ENCODE measurements around the gene VARS1. TPM values are rescaled to one million over a fixed set of nuclear protein-coding genes. Genes with fewer than 3 reads are reported as not detected.

VARS1 gene
- total RNA-seq, 6 donors from 2014 or later: 21.2 to 67.8 (median 39.7) TPM

- H3K9me3 ChIP-seq: no peaks in the 10 kb centered on the region
- 97 to 100% methylated on average over 2 of the region's 2 CpGs for WGBS, 2 donors
- H3K4me1 ChIP-seq: peaks cover 0 to 5% (median 1%) of the 10 kb centered on the region in 4 donors
- no peak overlapping the region for H3K4me3 ChIP-seq
- H3K27ac ChIP-seq: no peak overlapping the region
- no peaks in the 10 kb centered on the region for H3K27me3 ChIP-seq
- no peak for TF ChIP-seq EP300 (IDR thresholded peaks at IDR 0.05)
- no peak for TF ChIP-seq POLR2A (IDR thresholded peaks at IDR 0.05)
- TF ChIP-seq POLR2AphosphoS5 (IDR thresholded peaks at IDR 0.05): no peak
- TF ChIP-seq CTCF (IDR thresholded peaks at IDR 0.05): no peak
- no peaks in the 10 kb centered on the region for H3K36me3 ChIP-seq
- ATAC-seq (ENCODE audit: low FRiP score in 2 of 2): no peak
- no peak for DNase-seq
Observed at GRCh38 chr6:31758281-31758680, 37.3 kb downstream of the VARS1 start.

DNA sequence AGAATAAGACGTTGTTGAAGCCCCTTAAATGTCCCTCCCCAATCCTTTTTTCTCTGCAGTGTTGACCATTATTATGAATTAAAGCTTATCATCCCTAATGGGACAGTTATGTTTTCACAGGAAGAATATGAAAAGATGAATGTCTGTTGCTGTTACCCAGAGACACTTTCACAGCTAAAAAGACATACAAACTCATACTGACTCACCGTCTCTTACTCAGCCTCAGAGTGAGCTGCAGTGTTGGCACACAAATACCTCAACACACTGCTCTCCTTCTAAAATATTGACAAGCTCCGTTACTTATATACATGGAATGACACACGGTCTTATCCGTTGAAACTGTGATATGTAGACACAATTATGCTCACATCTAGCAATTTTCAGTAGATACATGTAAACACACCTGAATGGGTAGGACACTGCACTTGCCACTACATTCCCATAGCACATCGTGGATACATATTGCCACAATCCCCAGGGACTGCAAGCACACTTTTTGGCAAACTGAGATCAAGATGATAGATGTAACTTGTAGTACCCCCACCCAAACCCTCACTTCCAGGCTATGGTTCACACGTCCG lies 42.7 kb downstream of the VARS1 start:
- WGBS, 2 donors: 76 to 80% methylated on average over 8 of the region's 8 CpGs
- DNase-seq: no peak
- Histone ChIP-seq H3K4me1 (no peaks in the 10 kb centered on the region), H3K27ac (no peak overlapping the region), H3K4me3 (no peak overlapping the region), H3K36me3 (no peaks in the 10 kb centered on the region), H3K9me3 (no peaks in the 10 kb centered on the region), H3K27me3 (no peaks in the 10 kb centered on the region)
- ATAC-seq (ENCODE audit: low FRiP score in 2 of 2): no peak
- TF ChIP-seq CTCF (IDR thresholded peaks at IDR 0.05): no peak
- no peak for TF ChIP-seq POLR2AphosphoS5 (IDR thresholded peaks at IDR 0.05)
- no peak for TF ChIP-seq EP300 (IDR thresholded peaks at IDR 0.05)
- no peak for TF ChIP-seq POLR2A (IDR thresholded peaks at IDR 0.05)

GRCh38 chr6:31750411-31751022 lies 45.0 kb downstream of the VARS1 start:
- 86 to 88% methylated on average over 7 of the region's 7 CpGs for WGBS, 2 donors
- Histone ChIP-seq H3K27me3 (no peaks in the 10 kb centered on the region), H3K9me3 (no peaks in the 10 kb centered on the region)

DNA sequence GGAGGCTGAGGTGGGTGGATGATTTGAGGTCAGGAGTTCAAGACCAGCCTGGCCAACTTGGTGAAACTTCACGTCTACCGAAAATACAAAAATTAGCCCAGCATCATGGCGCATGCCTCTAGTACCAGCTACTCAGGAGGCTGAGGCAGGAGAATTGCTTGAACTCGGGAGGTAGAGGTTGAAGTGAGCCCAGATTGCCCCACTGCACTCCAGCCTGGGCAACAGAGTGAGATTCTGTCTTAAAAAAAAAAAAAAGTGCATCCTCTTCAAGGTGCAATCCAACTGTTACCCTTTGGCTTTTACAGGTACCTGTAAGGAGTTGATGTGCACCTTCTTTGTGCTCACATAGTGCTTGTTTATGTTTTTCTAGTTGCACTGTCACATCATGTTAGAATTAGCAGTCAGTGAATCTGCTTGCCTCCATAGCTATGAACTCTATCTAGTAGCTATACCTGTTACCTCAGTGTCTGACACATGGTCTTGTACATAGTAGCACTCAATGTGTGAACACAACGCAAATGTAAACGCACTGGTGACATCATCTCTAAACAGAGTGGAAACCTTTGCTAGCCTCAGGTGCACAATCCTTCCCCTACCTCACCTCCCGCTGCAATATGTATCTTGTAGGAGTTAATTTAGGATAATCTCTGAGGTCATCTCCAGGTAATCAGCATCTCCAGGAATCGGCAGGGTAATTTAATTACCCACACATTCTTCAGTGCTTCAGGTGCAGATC lies 46.1 kb downstream of the VARS1 start:
- TF ChIP-seq POLR2AphosphoS5 (IDR thresholded peaks at IDR 0.05) (no peak), CTCF (IDR thresholded peaks at IDR 0.05) (no peak), POLR2A (IDR thresholded peaks at IDR 0.05) (no peak), EP300 (IDR thresholded peaks at IDR 0.05) (no peak)
- Histone ChIP-seq H3K27me3 (no peaks in the 10 kb centered on the region), H3K4me1 (no peaks in the 10 kb centered on the region), H3K9me3 (no peaks in the 10 kb centered on the region), H3K4me3 (no peak overlapping the region), H3K36me3 (no peaks in the 10 kb centered on the region), H3K27ac (no peak overlapping the region)
- 92 to 95% methylated on average over 8 of the region's 8 CpGs for WGBS, 2 donors
- DNase-seq (no peak), ATAC-seq (ENCODE audit: low FRiP score in 2 of 2) (no peak)

More at GRCh38 chr6:31750411-31751022, 45.0 kb downstream of the VARS1 start:
- H3K36me3 ChIP-seq: no peaks in the 10 kb centered on the region
- ATAC-seq (ENCODE audit: low FRiP score in 2 of 2) (no peak), DNase-seq (no peak)
- no peaks in the 10 kb centered on the region for H3K4me1 ChIP-seq
- TF ChIP-seq CTCF (IDR thresholded peaks at IDR 0.05) (no peak), POLR2AphosphoS5 (IDR thresholded peaks at IDR 0.05) (no peak), POLR2A (IDR thresholded peaks at IDR 0.05) (no peak), EP300 (IDR thresholded peaks at IDR 0.05) (no peak)
- no peak overlapping the region for H3K27ac ChIP-seq
- H3K4me3 ChIP-seq: no peak overlapping the region

Small RNAs within 50 kb of the gene (small RNA-seq; reads per million reads assigned to genes)
- 0 reads per million in 4 donors for gene MSH5-SAPCD1
- gene RF00019: 0 reads per million in 4 donors
- gene RNU6-850P: 0 reads per million in 4 donors
- gene SAPCD1: 0 reads per million in 4 donors
- gene SNORD48: 501 to 1,935 (median 1,325) reads per million in 4 donors
- gene SNORD52: 0 reads per million in 4 donors

Other genes starting within 250 kb of the VARS1 start
- 1 to 10 TPM in 4 of 6 donors, under 1 TPM in 2; 0.55 to 2.0 (median 1.1) TPM for gene ATP6V1G2, start 249.1 kb downstream of the VARS1 start, total RNA-seq
- gene NFKBIL1, start 248.1 kb downstream of the VARS1 start, total RNA-seq: 10 to 100 TPM; 18.2 to 45.1 (median 23.8) TPM
- 1 to 10 TPM in 2 of 6 donors, not detected in 4; 1.6 to 1.8 TPM for gene LTA, start 223.5 kb downstream of the VARS1 start, total RNA-seq
- 1 to 10 TPM in 5 of 6 donors, under 1 TPM in 1; 0.33 to 6.6 (median 2.9) TPM for gene TNF, start 220.2 kb downstream of the VARS1 start, total RNA-seq
- gene LTB, start 213.3 kb downstream of the VARS1 start, total RNA-seq: 10 to 100 TPM in 1 of 6 donors, 1 to 10 TPM in 2, not detected in 3; 1.3 to 18.7 (median 8.2) TPM
- gene LST1, start 209.5 kb downstream of the VARS1 start, total RNA-seq: 100 to 1,000 TPM in 1 of 6 donors, 10 to 100 TPM in 3, 1 to 10 TPM in 2; 7.7 to 132 (median 33.5) TPM
- 1 to 10 TPM in 1 of 6 donors, under 1 TPM in 3, not detected in 2; 0.54 to 2.0 (median 0.70) TPM for gene NCR3, start 202.7 kb downstream of the VARS1 start, total RNA-seq
- 100 to 1,000 TPM in 1 of 6 donors, 10 to 100 TPM in 5; 18.5 to 106 (median 79.7) TPM for gene AIF1, start 180.5 kb downstream of the VARS1 start, total RNA-seq
- gene PRRC2A, start 175.0 kb downstream of the VARS1 start, total RNA-seq: 100 to 1,000 TPM in 4 of 6 donors, 10 to 100 TPM in 2; 80.1 to 154 (median 125) TPM
- gene BAG6, start 143.1 kb downstream of the VARS1 start, total RNA-seq: 100 to 1,000 TPM; 190 to 421 (median 294) TPM
- gene APOM, start 139.9 kb downstream of the VARS1 start, total RNA-seq: 1 to 10 TPM in 5 of 6 donors, under 1 TPM in 1; 0.89 to 4.3 (median 2.1) TPM
- gene C6orf47, start 135.0 kb downstream of the VARS1 start, total RNA-seq: 10 to 100 TPM; 25.0 to 30.1 (median 28.4) TPM
- gene GPANK1, start 130.8 kb downstream of the VARS1 start, total RNA-seq: 10 to 100 TPM; 12.0 to 45.1 (median 16.6) TPM
- 100 to 1,000 TPM; 105 to 172 (median 130) TPM for gene CSNK2B, start 129.7 kb downstream of the VARS1 start, total RNA-seq
- gene LY6G5B, start 125.8 kb downstream of the VARS1 start, total RNA-seq: 10 to 100 TPM in 4 of 6 donors, 1 to 10 TPM in 2; 6.7 to 22.0 (median 12.3) TPM
- 1 to 10 TPM in 4 of 6 donors, not detected in 2; 1.8 to 4.4 (median 3.1) TPM for gene LY6G5C, start 114.7 kb downstream of the VARS1 start, total RNA-seq
- 10 to 100 TPM; 42.1 to 62.5 (median 51.6) TPM for gene ABHD16A, start 92.4 kb downstream of the VARS1 start, total RNA-seq
- gene LY6G6F, start 88.9 kb downstream of the VARS1 start, total RNA-seq: 1 to 10 TPM in 4 of 6 donors, under 1 TPM in 2; 0.63 to 9.4 (median 1.7) TPM
- not detected for gene LY6G6D, start 80.4 kb downstream of the VARS1 start, total RNA-seq
- gene LY6G6C, start 74.0 kb downstream of the VARS1 start, total RNA-seq: under 1 TPM in 1 of 6 donors, not detected in 5; 0.23 TPM
- gene MPIG6B, start 72.4 kb downstream of the VARS1 start, total RNA-seq: 1 to 10 TPM in 3 of 6 donors, under 1 TPM in 2, not detected in 1; 0.30 to 4.1 (median 1.2) TPM
- gene DDAH2, start 66.5 kb downstream of the VARS1 start, total RNA-seq: 100 to 1,000 TPM in 2 of 6 donors, 10 to 100 TPM in 4; 46.6 to 157 (median 83.7) TPM
- gene CLIC1, start 59.2 kb downstream of the VARS1 start, total RNA-seq: 100 to 1,000 TPM; 138 to 497 (median 277) TPM
- gene MSH5, start 55.7 kb downstream of the VARS1 start, total RNA-seq: 10 to 100 TPM in 4 of 6 donors, 1 to 10 TPM in 2; 7.3 to 52.4 (median 13.1) TPM
- 10 to 100 TPM in 1 of 6 donors, 1 to 10 TPM in 5; 1.1 to 15.7 (median 5.3) TPM for gene SAPCD1, start 33.1 kb downstream of the VARS1 start, total RNA-seq
- 1 to 10 TPM; 4.0 to 7.4 (median 6.6) TPM for gene VWA7, start 18.4 kb downstream of the VARS1 start, total RNA-seq
- 10 to 100 TPM in 5 of 6 donors, 1 to 10 TPM in 1; 5.0 to 44.9 (median 20.9) TPM for gene LSM2, start 11.2 kb upstream of the VARS1 start, total RNA-seq
- gene HSPA1L, start 19.5 kb upstream of the VARS1 start, total RNA-seq: 1 to 10 TPM in 5 of 6 donors, under 1 TPM in 1; 0.89 to 3.1 (median 2.0) TPM
- gene HSPA1A, start 19.8 kb upstream of the VARS1 start, total RNA-seq: 100 to 1,000 TPM in 5 of 6 donors, 10 to 100 TPM in 1; 80.7 to 236 (median 144) TPM
- 100 to 1,000 TPM in 5 of 6 donors, 10 to 100 TPM in 1; 92.2 to 177 (median 127) TPM for gene HSPA1B, start 32.0 kb upstream of the VARS1 start, total RNA-seq
- gene NEU1, start 67.1 kb upstream of the VARS1 start, total RNA-seq: 10 to 100 TPM; 28.3 to 90.3 (median 64.6) TPM
- gene SLC44A4, start 83.2 kb upstream of the VARS1 start, total RNA-seq: 10 to 100 TPM; 19.1 to 84.2 (median 42.0) TPM
- gene EHMT2, start 101.9 kb upstream of the VARS1 start, total RNA-seq: 10 to 100 TPM; 23.6 to 57.3 (median 41.7) TPM
- 1 to 10 TPM; 1.0 to 7.5 (median 2.2) TPM for gene ZBTB12, start 106.3 kb upstream of the VARS1 start, total RNA-seq
- gene C2, start 132.0 kb upstream of the VARS1 start, total RNA-seq: 100 to 1,000 TPM; 119 to 322 (median 233) TPM
- 100 to 1,000 TPM in 1 of 6 donors, 10 to 100 TPM in 5; 15.0 to 199 (median 58.1) TPM for gene CFB, start 150.3 kb upstream of the VARS1 start, total RNA-seq
- gene NELFE, start 163.2 kb upstream of the VARS1 start, total RNA-seq: 10 to 100 TPM; 42.8 to 84.2 (median 63.0) TPM
- gene SKIC2, start 163.4 kb upstream of the VARS1 start, total RNA-seq: 100 to 1,000 TPM in 1 of 6 donors, 10 to 100 TPM in 5; 27.7 to 172 (median 58.6) TPM
- 10 to 100 TPM; 14.1 to 40.9 (median 19.3) TPM for gene DXO, start 176.4 kb upstream of the VARS1 start, total RNA-seq
- gene C4A, start 186.3 kb upstream of the VARS1 start, total RNA-seq: 100 to 1,000 TPM in 4 of 6 donors, 10 to 100 TPM in 2; 89.8 to 217 (median 139) TPM
- gene C4B, start 219.0 kb upstream of the VARS1 start, total RNA-seq: 100 to 1,000 TPM in 3 of 6 donors, 10 to 100 TPM in 3; 85.7 to 193 (median 97.7) TPM
- gene CYP21A2, start 242.7 kb upstream of the VARS1 start, total RNA-seq: 1 to 10 TPM in 5 of 6 donors, under 1 TPM in 1; 0.30 to 2.3 (median 1.2) TPM

Data from upper lobe of left lung (tissue), 6 donors.